Thoracic aorta (tissue), 2 donors: ENCODE measurements around the gene SAE1. TPM values are rescaled to one million over a fixed set of nuclear protein-coding genes. Genes with fewer than 3 reads are reported as not detected.

Experiments used
- ATAC-seq: fragments of 150-250 bp; one replicate; pipeline ENCODE4 v1.8.0; 2017; ENCODE audit warnings: low read depth; ENCODE audit not compliant: insufficient number of reproducible peaks, low FRiP score
- DNase-seq: peaks from one replicate; pipeline ENCODE4 v3.0.0-alpha.2; 2020; ENCODE audit warnings: low spot score
- H3K27ac ChIP-seq, 2 donors: fragments of 200-600 bp; sonication (generic); 1 replicate in 1 of 2; 2 replicates in 1 of 2; pipeline ENCODE4 v1.5.1; 2016; ENCODE audit warnings: mild to moderate bottlenecking in 2 of 2, moderate library complexity in 2 of 2
- H3K27me3 ChIP-seq: fragments of 200-600 bp; sonication (generic); replicated peaks from 2 replicates; pipeline ENCODE4 v1.6.0; 2016; ENCODE audit warnings: mild to moderate bottlenecking; ENCODE audit not compliant: insufficient read depth
- H3K36me3 ChIP-seq: fragments of 200-600 bp; sonication (generic); one replicate; pipeline ENCODE4 v1.5.1; 2016
- H3K4me1 ChIP-seq, 2 donors: fragments of 200-600 bp; sonication (generic); 1 replicate in 1 of 2; 2 replicates in 1 of 2; pipeline versions ENCODE4 v1.5.1 to v1.6.0; 2016; ENCODE audit warnings: low read depth in 2 of 2, mild to moderate bottlenecking in 1 of 2; ENCODE audit not compliant: control insufficient read depth in 1 of 2
- H3K4me3 ChIP-seq: fragments of 200-600 bp; sonication (generic); 2 replicates; pipeline ENCODE4 v1.5.1; 2016; ENCODE audit warnings: mild to moderate bottlenecking
- H3K9me3 ChIP-seq: fragments of 200-600 bp; sonication (generic); 2 replicates; pipeline ENCODE4 v1.5.1; 2016
- total RNA-seq, 2 donors: library from RNA; depleted of rRNA; stranded (reverse); fragments of >200 nt; gene quantifications; one replicate each; pipeline versions ENCODE4 v1.1.0 to v1.2.3, GENCODE V29; 2016
- TF ChIP-seq, protein P1 (sequence below): fragments of 200-600 bp; sonication (generic); IDR thresholded peaks from one replicate; pipeline ENCODE4 v1.5.1; 2019; ENCODE audit warnings: antibody characterized with exemption

SAE1 gene
- total RNA-seq, 2 donors from 2014 or later: 39.3 to 50.8 TPM

GRCh38 chr19:47179653-47180310 lies 49.1 kb downstream of the SAE1 start:
- H3K27me3 ChIP-seq: no peaks in the 10 kb centered on the region
- no peaks in the 10 kb centered on the region for H3K36me3 ChIP-seq
- ATAC-seq (no peak), DNase-seq (no peak)
- TF ChIP-seq, protein P1, sequence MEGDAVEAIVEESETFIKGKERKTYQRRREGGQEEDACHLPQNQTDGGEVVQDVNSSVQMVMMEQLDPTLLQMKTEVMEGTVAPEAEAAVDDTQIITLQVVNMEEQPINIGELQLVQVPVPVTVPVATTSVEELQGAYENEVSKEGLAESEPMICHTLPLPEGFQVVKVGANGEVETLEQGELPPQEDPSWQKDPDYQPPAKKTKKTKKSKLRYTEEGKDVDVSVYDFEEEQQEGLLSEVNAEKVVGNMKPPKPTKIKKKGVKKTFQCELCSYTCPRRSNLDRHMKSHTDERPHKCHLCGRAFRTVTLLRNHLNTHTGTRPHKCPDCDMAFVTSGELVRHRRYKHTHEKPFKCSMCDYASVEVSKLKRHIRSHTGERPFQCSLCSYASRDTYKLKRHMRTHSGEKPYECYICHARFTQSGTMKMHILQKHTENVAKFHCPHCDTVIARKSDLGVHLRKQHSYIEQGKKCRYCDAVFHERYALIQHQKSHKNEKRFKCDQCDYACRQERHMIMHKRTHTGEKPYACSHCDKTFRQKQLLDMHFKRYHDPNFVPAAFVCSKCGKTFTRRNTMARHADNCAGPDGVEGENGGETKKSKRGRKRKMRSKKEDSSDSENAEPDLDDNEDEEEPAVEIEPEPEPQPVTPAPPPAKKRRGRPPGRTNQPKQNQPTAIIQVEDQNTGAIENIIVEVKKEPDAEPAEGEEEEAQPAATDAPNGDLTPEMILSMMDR: no peak
- no peak overlapping the region for H3K4me3 ChIP-seq
- peaks cover 19 to 46% of the 10 kb centered on the region in 2 donors for H3K4me1 ChIP-seq
- no peaks in the 10 kb centered on the region for H3K9me3 ChIP-seq
- H3K27ac ChIP-seq: no peak overlapping the region

DNA sequence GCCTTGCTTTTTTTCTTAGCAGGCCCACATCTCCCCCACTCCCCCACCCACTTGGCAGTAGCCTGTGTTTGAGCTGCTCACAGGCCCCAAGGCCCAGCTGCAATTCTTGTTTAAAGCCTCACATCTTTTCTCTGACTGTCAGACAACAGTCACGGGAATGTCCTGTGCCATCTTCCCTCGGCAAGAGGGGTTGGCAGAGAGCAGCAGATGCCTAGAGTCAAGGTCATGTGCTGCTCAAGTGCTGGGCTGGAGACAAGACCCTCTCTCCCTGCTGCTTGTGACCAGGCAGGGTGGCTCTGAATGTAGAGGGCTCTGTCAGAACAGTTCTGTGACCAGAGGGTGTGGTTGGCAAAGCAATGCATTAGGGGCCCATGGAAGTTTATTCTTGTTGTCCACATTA lies 53.0 kb downstream of the SAE1 start:
- ATAC-seq (no peak), DNase-seq (no peak)
- TF ChIP-seq, protein P1: no peak
- Histone ChIP-seq H3K9me3 (no peaks in the 10 kb centered on the region), H3K4me1 (peaks cover 0 to 14% of the 10 kb centered on the region in 2 donors), H3K27me3 (no peaks in the 10 kb centered on the region), H3K27ac (no peak overlapping the region), H3K36me3 (no peaks in the 10 kb centered on the region), H3K4me3 (no peak overlapping the region)

GRCh38 chr19:47186446-47187334 lies 56.1 kb downstream of the SAE1 start:
- no peaks in the 10 kb centered on the region for H3K9me3 ChIP-seq
- H3K36me3 ChIP-seq: no peaks in the 10 kb centered on the region
- peaks cover 14 to 41% of the 10 kb centered on the region in 2 donors for H3K4me1 ChIP-seq
- no peak overlapping the region for H3K27ac ChIP-seq
- no peak for DNase-seq
- ATAC-seq: no peak
- TF ChIP-seq, protein P1: no peak
- no peak overlapping the region for H3K4me3 ChIP-seq
- no peaks in the 10 kb centered on the region for H3K27me3 ChIP-seq

DNA sequence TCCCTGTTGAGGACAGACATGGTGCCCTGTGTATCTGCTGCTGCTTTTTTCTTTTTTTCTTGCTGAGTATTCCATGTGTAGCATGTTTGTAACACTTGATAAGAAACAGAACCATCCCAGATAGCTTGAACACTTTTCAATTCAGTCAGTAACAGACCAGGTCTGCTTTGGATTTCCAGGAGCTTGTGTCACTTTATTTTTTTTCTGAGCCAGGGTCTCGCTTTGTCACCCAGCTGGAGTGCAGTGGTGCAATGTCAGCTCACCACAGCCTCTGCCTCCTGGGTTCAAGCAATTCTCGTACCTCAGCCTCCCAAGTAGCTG lies 56.7 kb downstream of the SAE1 start:
- no peaks in the 10 kb centered on the region for H3K27me3 ChIP-seq
- DNase-seq: no peak
- no peaks in the 10 kb centered on the region for H3K36me3 ChIP-seq
- no peak for ATAC-seq
- H3K9me3 ChIP-seq: no peaks in the 10 kb centered on the region
- H3K4me3 ChIP-seq: no peak overlapping the region
- peaks cover 14 to 36% of the 10 kb centered on the region in 2 donors for H3K4me1 ChIP-seq
- TF ChIP-seq, protein P1: no peak
- H3K27ac ChIP-seq: no peak overlapping the region

GRCh38 chr19:47187797-47188196 lies 57.2 kb downstream of the SAE1 start:
- H3K27me3 ChIP-seq: no peaks in the 10 kb centered on the region
- peak overlapping the region in 1 of 2 donors; percentile 83 for H3K27ac ChIP-seq
- TF ChIP-seq, protein P1: no peak
- H3K9me3 ChIP-seq: no peaks in the 10 kb centered on the region
- no peak overlapping the region for H3K4me3 ChIP-seq
- H3K4me1 ChIP-seq: peaks cover 14 to 31% of the 10 kb centered on the region in 2 donors
- H3K36me3 ChIP-seq: no peaks in the 10 kb centered on the region
- no peak for DNase-seq
- no peak for ATAC-seq
